ENCODE results near the gene CHCHD2.

Gene CHCHD2

DNA sequence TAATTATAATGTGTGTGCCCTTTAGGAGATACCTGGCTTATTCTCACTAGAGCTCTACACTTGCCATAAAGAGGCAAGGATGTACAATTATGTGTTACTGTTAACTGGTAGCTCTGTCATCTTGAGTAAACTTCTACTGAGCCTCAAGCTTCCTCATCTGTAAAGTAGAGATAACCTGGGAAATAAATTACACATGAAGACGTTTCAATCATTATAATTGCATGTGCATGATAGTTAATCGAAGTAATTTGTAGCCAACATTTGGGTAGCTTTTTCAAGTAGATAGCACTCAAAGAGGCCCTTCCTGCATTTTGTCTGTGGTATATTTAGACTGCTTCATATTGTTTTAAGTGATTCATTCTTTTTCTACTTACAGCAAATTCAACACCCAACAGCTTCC lies 52.3 kb downstream of the CHCHD2 start:
- Histone ChIP-seq H3K27ac (ENCODE audit: low read depth, low read length) (no peak overlapping the region), H3K4me1 (ENCODE audit: insufficient read depth, low read length) (peaks cover 9% of the 10 kb centered on the region), H3K9ac (ENCODE audit: low read depth, low read length) (peak overlapping the region; percentile 100; the same call in 1 of the 2 replicates), H3K4me3 (ENCODE audit: low read length) (peak overlapping the region; percentile 79; the same call in 1 of the 2 replicates), H3K27me3 (ENCODE audit: insufficient read depth, low read length) (no peaks in the 10 kb centered on the region), H3K36me3 (ENCODE audit: insufficient read depth, low read length) (peaks cover 69% of the 10 kb centered on the region), H3K9me3 (ENCODE audit: insufficient read depth, low read depth, low read length) (no peaks in the 10 kb centered on the region)
- WGBS: 92% methylated on average over 2 of the region's 2 CpGs

DNA sequence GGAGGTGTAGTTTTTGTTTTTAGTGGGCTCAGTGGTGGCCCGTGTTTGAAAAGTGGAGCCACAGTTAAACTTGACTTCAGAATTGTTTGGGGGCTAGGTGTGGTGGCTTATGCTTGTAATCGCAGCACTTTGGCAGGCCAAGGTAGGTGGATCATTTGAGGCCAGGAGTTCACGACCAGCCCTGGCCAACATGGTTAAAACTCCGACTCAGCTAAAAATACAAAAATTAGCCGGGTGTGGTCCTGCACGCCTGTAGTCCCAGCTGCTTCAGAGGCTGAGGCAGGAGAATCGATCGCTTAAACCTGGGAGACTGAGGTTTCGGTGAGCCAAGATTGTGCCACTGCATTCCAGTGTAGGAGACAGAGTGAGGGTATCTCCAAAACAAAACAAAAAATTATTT lies 52.9 kb downstream of the CHCHD2 start:
- 0 out of 2 replicates have a peak overlapping the region, but pooled peaks have one; percentile 16 for H3K27ac ChIP-seq (ENCODE audit: low read depth, low read length)
- WGBS: 84% methylated on average over 9 of the region's 9 CpGs
- H3K4me1 ChIP-seq (ENCODE audit: insufficient read depth, low read length): peaks cover 9% of the 10 kb centered on the region
- no peaks in the 10 kb centered on the region for H3K27me3 ChIP-seq (ENCODE audit: insufficient read depth, low read length)
- no peaks in the 10 kb centered on the region for H3K9me3 ChIP-seq (ENCODE audit: insufficient read depth, low read depth, low read length)
- peak overlapping the region; percentile 79 for H3K4me3 ChIP-seq (ENCODE audit: low read length)
- H3K36me3 ChIP-seq (ENCODE audit: insufficient read depth, low read length): peaks cover 63% of the 10 kb centered on the region
- H3K9ac ChIP-seq (ENCODE audit: low read depth, low read length): peak overlapping the region; percentile 100; the same call in 1 of the 2 replicates

Data from HUES64 (cell line).